ENCODE measurements around the gene DOC2A. TPM values are rescaled to one million over a fixed set of nuclear protein-coding genes. Genes with fewer than 3 reads are reported as not detected.
"Not testable (repeated sequence)": the region's sequence is repeated elsewhere in the genome, so short reads cannot be mapped to it uniquely, and the experiment has no call there.

Gene DOC2A
- total RNA-seq, 1 experiment from 2014 or later = not detected

GRCh38 chr16:29973384-29974246 lies 37.2 kb downstream of the DOC2A start, which contains the start of gene TAOK2:
Gene TAOK2 (plus strand): TSS chr16:29973868. CDS start chr16:29977773, 3,905 bp downstream.
- DNase-seq (ENCODE audit: low read depth) = peak; percentile 96

DNA sequence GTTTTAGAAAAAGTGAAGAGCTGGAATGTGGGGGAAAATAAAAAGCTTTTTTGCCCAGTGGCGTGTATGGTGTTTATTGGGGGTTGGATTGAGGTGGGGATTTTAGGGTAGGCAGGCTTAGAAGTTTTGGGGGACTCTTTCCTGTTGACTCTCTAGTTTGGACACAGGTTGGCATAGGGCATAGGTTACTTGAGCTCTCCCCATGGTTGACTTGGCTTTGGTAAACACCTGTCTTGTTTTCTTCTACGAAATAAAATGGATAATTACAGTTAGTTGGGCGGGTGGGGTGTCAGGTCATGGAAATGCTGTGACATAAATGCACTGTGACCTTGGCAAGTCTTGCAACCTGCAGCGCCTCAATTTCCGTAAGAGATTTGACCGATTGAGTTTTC lies 37.8 kb downstream of the DOC2A start:
- no peak for DNase-seq (ENCODE audit: low read depth)

DNA sequence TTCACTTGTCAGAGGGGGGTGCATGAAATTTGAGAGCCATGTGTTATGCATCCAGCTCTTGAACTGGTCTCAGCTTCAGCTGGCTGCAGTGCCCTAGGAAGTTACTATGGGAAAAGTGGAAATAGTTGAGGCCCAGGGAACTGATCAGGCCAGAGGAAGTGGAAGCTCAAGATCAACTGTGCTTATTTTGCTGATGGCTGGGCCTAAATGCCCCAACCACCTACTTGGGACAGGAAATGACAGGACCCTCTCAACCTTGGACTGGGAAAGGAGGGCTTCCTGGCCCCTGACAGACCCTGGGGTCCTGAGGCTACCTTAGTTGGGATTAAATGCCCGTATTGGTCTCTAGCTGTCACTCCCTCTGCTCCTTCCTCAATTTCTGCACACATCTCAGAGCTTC lies 38.3 kb downstream of the DOC2A start:
- no peak for DNase-seq (ENCODE audit: low read depth)

DNA sequence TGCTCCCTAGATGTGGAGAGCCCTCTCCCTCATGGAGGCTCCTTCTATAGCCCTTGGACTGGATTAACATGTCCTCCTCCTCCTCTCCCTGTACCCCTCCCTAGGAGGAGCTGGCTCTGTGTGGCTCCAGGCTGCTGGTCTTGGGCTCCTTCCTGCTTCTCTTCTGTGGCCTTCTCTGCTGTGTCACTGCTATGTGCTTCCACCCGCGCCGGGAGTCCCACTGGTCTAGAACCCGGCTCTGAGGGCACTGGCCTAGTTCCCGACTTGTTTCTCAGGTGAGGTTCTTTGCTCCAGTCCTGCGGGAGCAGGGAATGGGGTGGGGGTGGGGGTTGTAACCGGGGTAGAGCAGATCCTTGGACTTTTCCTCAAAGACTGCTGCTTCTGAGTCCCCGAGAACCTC lies 39.5 kb downstream of the DOC2A start:
- no peak for DNase-seq (ENCODE audit: low read depth)

DNA sequence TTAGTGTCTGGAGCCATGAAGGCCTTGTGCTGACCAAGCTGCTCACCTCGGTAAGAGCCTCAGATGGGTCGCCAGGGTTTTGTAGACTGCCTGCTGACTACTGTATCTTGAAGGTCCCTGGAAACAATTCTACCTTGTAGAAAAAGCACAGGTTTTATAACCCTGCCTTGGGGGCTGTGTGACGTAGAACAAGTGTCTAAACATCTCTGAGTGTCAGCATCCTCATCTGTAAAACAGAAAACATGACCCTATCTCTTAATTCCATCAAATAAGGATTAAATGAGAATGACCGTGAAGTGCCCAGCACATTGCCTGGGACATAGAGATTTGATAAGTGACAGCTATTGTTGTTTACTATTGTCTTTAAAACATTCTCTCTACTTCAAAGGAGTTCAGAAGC lies 42.6 kb downstream of the DOC2A start:
- DNase-seq (ENCODE audit: low read depth) = no peak

DNA sequence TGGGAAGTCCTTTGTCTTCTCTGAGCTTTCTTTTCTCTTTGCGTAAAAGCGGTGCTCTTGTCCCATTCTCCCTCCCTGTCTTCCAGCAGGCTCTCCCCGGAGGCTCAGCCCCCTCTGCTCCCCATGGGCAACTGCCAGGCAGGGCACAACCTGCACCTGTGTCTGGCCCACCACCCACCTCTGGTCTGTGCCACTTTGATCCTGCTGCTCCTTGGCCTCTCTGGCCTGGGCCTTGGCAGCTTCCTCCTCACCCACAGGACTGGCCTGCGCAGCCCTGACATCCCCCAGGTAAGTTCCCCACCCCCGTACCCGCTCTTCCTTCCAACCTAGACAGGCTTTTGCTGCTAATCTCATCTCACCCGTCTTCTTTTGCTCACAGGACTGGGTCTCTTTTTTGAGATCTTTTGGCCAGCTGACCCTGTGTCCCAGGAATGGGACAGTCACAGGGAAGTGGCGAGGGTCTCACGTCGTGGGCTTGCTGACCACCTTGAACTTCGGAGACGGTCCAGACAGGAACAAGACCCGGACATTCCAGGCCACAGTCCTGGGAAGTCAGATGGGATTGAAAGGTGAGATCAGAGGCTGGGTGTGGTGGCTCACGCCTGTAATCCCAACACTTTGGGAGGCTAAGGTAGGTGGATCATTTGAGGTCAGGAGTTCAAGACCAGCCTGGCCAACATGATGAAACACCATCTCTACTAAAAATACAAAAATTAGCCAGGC lies 47.6 kb downstream of the DOC2A start:
- DNase-seq (ENCODE audit: low read depth) = no peak

DNA sequence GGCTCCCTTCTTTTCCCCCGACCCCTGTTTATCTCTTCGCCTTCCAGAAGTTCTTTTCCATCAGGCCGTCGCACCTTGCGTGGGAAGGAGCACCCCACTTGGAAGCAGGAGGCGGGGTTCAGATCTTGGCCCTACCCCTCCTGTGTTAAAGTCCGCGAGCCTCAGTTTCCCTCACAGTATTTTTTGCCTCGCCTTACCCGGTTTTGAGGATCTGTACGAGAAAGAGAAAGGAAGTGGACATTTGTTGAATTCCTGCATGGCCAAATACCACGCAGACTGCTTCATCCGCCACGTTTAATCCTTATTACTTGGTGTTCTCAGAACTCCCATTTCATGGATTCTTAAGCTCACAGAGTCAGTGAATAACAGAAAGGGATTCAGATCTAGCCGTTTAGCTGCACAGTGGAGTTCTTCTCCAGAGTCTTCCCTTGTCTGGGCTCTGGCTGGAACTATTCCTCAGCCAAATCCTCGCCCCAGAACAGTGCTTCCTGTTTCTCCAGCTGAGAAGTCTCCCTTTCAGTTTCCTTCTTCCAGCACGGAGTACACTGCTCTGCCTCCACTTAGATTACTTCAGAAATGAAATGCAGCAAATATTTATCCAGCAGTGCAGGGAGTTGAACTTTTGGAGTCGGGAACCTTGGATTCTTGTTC lies 48.4 kb downstream of the DOC2A start:
- DNase-seq (ENCODE audit: low read depth) = peak; percentile 42

DNA sequence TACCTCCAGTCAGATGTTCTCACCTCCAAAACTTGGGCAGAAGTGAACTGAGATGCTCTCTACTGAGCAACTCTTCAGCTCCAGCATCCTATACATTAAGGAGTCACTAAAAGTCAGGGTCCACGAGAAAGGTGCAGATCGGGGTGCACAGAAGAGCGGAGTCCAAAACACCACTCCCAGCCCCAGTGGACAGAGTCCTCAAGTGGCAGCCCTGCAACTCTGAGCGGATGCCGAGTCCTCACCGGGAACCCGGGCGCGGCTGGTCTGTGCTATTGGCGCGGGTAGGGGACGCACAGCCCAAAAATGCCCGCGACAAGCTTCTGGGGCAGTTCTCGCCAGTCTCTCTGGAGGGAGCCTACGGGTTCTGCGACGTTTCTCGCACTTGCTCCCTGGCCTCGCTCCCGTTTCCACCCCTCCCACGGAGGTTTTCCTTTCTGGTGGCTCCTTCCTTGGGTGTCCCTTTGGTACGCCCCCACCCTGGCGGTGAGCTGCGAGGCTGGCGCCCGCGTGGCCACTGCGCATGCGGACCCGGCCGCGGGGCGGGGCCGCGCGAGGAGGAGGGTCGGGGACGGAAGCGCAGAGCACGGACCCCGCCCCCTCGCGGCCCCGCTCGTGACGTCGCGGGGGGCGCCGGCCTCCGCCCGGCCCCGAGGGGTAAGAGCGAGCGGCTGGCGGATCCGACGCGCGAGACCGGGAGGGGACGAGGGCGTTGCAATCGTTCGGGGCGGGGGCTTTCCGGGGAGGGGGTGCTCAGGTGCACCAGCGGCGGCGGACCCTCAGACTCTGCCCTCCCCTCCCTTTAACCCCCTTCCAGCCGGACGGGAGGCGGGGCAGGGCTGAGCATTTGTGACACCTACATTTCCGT lies 49.1 kb downstream of the DOC2A start, which contains the start of gene TMEM219:
Gene TMEM219, plus strand, starts transcription at position 601 of the 865 bp plus-strand sequence. CDS start 1,065 bp downstream, outside the sequence.
- DNase-seq (ENCODE audit: low read depth) = peak; percentile 88

DNA sequence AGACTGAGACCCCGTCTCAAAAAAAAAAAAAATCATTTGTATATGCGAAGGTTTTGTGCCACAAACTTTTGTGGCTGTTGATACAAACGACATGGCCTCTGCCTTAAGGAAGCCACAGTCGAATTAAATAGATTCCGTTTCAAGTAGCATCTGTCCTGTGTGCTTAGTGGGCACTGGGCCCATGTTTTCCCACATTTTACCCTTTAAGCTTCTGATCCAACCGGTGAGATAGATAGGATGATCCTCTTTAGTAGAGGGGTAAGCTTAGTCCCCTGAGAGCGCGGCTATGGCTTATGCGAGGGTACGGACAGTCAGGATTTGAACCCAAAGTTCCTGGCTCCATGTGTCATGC lies 49.7 kb downstream of the DOC2A start:
- DNase-seq (ENCODE audit: low read depth) = no peak

- not testable (repeated sequence) for DNase-seq (ENCODE audit: low read depth)
Measured at GRCh38 chr16:29959821-29960220, 51.0 kb downstream of the DOC2A start.

GRCh38 chr16:29959293-29959692 lies 51.5 kb downstream of the DOC2A start:
- no peak for DNase-seq (ENCODE audit: low read depth)

- DNase-seq (ENCODE audit: low read depth) = no peak
Measured at GRCh38 chr16:29958756-29959155, 52.1 kb downstream of the DOC2A start.

Other genes with a start within 250 kb of the DOC2A start
- gene ZG16, start 232.8 kb downstream of the DOC2A start, total RNA-seq (2014; rRNA removed; shearing (Covaris generic)) = not detected in 2 replicates
- gene KIF22, start 220.3 kb downstream of the DOC2A start, total RNA-seq (2014; rRNA removed; shearing (Covaris generic)) = 120 and 128 TPM in 2 replicates
- gene MAZ, start 204.5 kb downstream of the DOC2A start, total RNA-seq (2014; rRNA removed; shearing (Covaris generic)) = 114 and 181 TPM in 2 replicates
- 1.7 and 2.5 TPM in 2 replicates for gene PRRT2, start 198.8 kb downstream of the DOC2A start, total RNA-seq (2014; rRNA removed; shearing (Covaris generic))
- 20.5 and 22.8 TPM in 2 replicates for gene PAGR1, start 194.9 kb downstream of the DOC2A start, total RNA-seq (2014; rRNA removed; shearing (Covaris generic))
- 140 and 141 TPM in 2 replicates for gene MVP, start 190.6 kb downstream of the DOC2A start, total RNA-seq (2014; rRNA removed; shearing (Covaris generic))
- 83.4 and 90.4 TPM in 2 replicates for gene CDIPT, start 147.8 kb downstream of the DOC2A start, total RNA-seq (2014; rRNA removed; shearing (Covaris generic))
- gene SEZ6L2, start 111.5 kb downstream of the DOC2A start, total RNA-seq (2014; rRNA removed; shearing (Covaris generic)) = 4.9 and 6.2 TPM in 2 replicates
- 2.6 and 4.8 TPM in 2 replicates for gene ASPHD1, start 110.5 kb downstream of the DOC2A start, total RNA-seq (2014; rRNA removed; shearing (Covaris generic))
- gene KCTD13, start 84.8 kb downstream of the DOC2A start, total RNA-seq (2014; rRNA removed; shearing (Covaris generic)) = 3.5 and 5.3 TPM in 2 replicates
- 84.8 and 110 TPM in 2 replicates for gene TMEM219, start 48.9 kb downstream of the DOC2A start, total RNA-seq (2014; rRNA removed; shearing (Covaris generic))
- gene TAOK2, start 37.2 kb downstream of the DOC2A start, total RNA-seq (2014; rRNA removed; shearing (Covaris generic)) = 15.3 and 26.5 TPM in 2 replicates
- gene HIRIP3, start 15.4 kb downstream of the DOC2A start, total RNA-seq (2014; rRNA removed; shearing (Covaris generic)) = 16.1 and 21.0 TPM in 2 replicates
- gene INO80E, start 14.8 kb downstream of the DOC2A start, total RNA-seq (2014; rRNA removed; shearing (Covaris generic)) = 53.7 and 81.3 TPM in 2 replicates
- not detected in 2 replicates for gene C16orf92, start 12.2 kb upstream of the DOC2A start, total RNA-seq (2014; rRNA removed; shearing (Covaris generic))
- 0.12 and 0.49 TPM in 2 replicates for gene TLCD3B, start 20.2 kb upstream of the DOC2A start, total RNA-seq (2014; rRNA removed; shearing (Covaris generic))
- 1,895 and 1,949 TPM in 2 replicates for gene ALDOA, start 54.7 kb upstream of the DOC2A start, total RNA-seq (2014; rRNA removed; shearing (Covaris generic))
- 101 and 136 TPM in 2 replicates for gene PPP4C, start 65.0 kb upstream of the DOC2A start, total RNA-seq (2014; rRNA removed; shearing (Covaris generic))
- 0.10 and 0.48 TPM in 2 replicates for gene TBX6, start 80.9 kb upstream of the DOC2A start, total RNA-seq (2014; rRNA removed; shearing (Covaris generic))
- 13.2 and 14.9 TPM in 2 replicates for gene YPEL3, start 85.2 kb upstream of the DOC2A start, total RNA-seq (2014; rRNA removed; shearing (Covaris generic))
- gene GDPD3, start 102.5 kb upstream of the DOC2A start, total RNA-seq (2014; rRNA removed; shearing (Covaris generic)) = 0.29 and 0.48 TPM in 2 replicates
- gene MAPK3, start 112.2 kb upstream of the DOC2A start, total RNA-seq (2014; rRNA removed; shearing (Covaris generic)) = 36.3 and 39.9 TPM in 2 replicates
- gene CORO1A, start 172.6 kb upstream of the DOC2A start, total RNA-seq (2014; rRNA removed; shearing (Covaris generic)) = 3.4 and 4.4 TPM in 2 replicates
- 135 and 207 TPM in 2 replicates for gene BOLA2B, start 182.6 kb upstream of the DOC2A start, total RNA-seq (2014; rRNA removed; shearing (Covaris generic))
- gene SLX1A, start 182.8 kb upstream of the DOC2A start, total RNA-seq (2014; rRNA removed; shearing (Covaris generic)) = 27.3 and 33.0 TPM in 2 replicates
- 4.2 and 6.0 TPM in 2 replicates for gene SULT1A3, start 188.2 kb upstream of the DOC2A start, total RNA-seq (2014; rRNA removed; shearing (Covaris generic))
- gene NPIPB13, start 237.5 kb upstream of the DOC2A start, total RNA-seq (2014; rRNA removed; shearing (Covaris generic)) = 0.12 and 0.29 TPM in 2 replicates

All from RPMI7951 (cell line).